Esophagus muscularis mucosa (tissue), 4 donors: ENCODE measurements around the gene ADGRV1. TPM values are rescaled to one million over a fixed set of nuclear protein-coding genes. Genes with fewer than 3 reads are reported as not detected.
"Not testable (repeated sequence)": the region's sequence is repeated elsewhere in the genome, so short reads cannot be mapped to it uniquely, and the experiment has no call there.

ENCODE experiments used
- DNase-seq: peaks from one replicate; pipeline ENCODE4 v3.0.0-alpha.2; 2017; ENCODE audit errors: extremely low spot score
- H3K27ac ChIP-seq, 4 donors: fragments of 200-600 bp; sonication (generic); replicated peaks in 1 of 4; 1 replicate in 3 of 4; 2 replicates in 1 of 4; pipeline ENCODE4 v1.5.1; 2016 to 2019; ENCODE audit warnings: mild to moderate bottlenecking in 1 of 4
- H3K27me3 ChIP-seq, 4 donors: fragments of 200-600 bp; sonication (generic); one replicate each; pipeline versions ENCODE4 v1.5.1 to v1.6.0; 2016 to 2019
- H3K36me3 ChIP-seq, 4 donors: fragments of 200-600 bp; sonication (generic); one replicate each; pipeline ENCODE4 v1.5.1; 2016 to 2019
- H3K4me1 ChIP-seq, 4 donors: fragments of 200-600 bp; sonication (generic); one replicate each; pipeline ENCODE4 v1.5.1; 2016 to 2019
- H3K4me3 ChIP-seq, 4 donors: fragments of 200-600 bp; sonication (generic); 1 replicate in 2 of 4; 2 replicates in 2 of 4; pipeline ENCODE4 v1.5.1; 2016 to 2019; ENCODE audit warnings: mild to moderate bottlenecking in 4 of 4, moderate library complexity in 1 of 4
- H3K9me3 ChIP-seq, 4 donors: fragments of 200-600 bp; sonication (generic); 1 replicate in 3 of 4; 2 replicates in 1 of 4; pipeline ENCODE4 v1.5.1; 2016 to 2019
- CTCF ChIP-seq, 3 experiments: fragments of 200-600 bp in 2 of 3; fragments of 450-650 bp in 1 of 3; sonication (generic) in 2 of 3; IDR thresholded peaks; one replicate each; pipeline ENCODE4 v1.5.1; 2017 to 2019; ENCODE audit warnings: antibody characterized with exemption in 3 of 3, mild to moderate bottlenecking in 2 of 3, moderate library complexity in 1 of 3
- EP300 ChIP-seq: sonication (generic); formaldehyde crosslinking; IDR thresholded peaks from one replicate; pipeline ENCODE4 v1.6.1; 2017; ENCODE audit warnings: antibody characterized with exemption
- POLR2A ChIP-seq: fragments of 450-650 bp; IDR thresholded peaks from one replicate; pipeline ENCODE4 v1.6.1; 2017; ENCODE audit warnings: antibody characterized with exemption, moderate library complexity, mild to moderate bottlenecking, low read depth
- POLR2AphosphoS5 ChIP-seq, 2 donors: sonication (generic); formaldehyde crosslinking; IDR thresholded peaks; one replicate each; pipeline ENCODE4 v1.6.1; 2017; ENCODE audit warnings: antibody characterized with exemption in 2 of 2
- WGBS: methylation state at CpG from one replicate; pipeline ENCODE4 v1.1.5; 2018; 5-methylcytosine and 5-hydroxymethylcytosine counted together
- intact Hi-C: fragments of 100-400 bp; cut with DNase I; formaldehyde crosslinking; loops from one replicate; pipeline ENCODE4 v1.15.1; 2023
- total RNA-seq, 4 donors: library from RNA; depleted of rRNA; stranded (reverse); fragments of >200 nt; gene quantifications; one replicate each; pipeline versions ENCODE4 v1.1.0 to v1.2.1, GENCODE V29; 2016

Gene ADGRV1
- total RNA-seq, 4 donors from 2014 or later = 0.42 to 1.4 (median 0.54) TPM

DNA sequence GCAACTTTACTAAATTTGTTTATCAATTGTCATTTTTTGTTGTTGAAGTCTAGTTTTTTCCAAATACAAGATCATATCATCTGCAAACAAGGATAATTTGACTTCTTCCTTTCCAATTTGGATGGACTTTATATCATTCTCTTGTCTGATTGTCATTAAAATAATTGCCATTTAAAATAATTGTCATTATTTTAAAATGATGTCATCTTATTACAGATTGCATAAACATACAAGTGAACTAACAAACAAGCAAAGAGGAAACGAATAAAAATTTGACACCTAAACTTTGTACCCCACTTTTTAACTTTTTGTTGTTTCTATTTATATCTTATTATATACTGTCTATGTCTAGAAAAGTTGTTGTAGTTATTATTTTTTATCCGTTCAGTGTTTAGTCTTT is 275.2 kb downstream of the ADGRV1 start:
- H3K36me3 ChIP-seq = no peaks in the 10 kb centered on the region
- H3K9me3 ChIP-seq = peaks cover 0 to 3% (median 0%) of the 10 kb centered on the region in 4 donors
- no peak for DNase-seq
- H3K27ac ChIP-seq = no peak overlapping the region
- H3K4me1 ChIP-seq = no peaks in the 10 kb centered on the region
- TF ChIP-seq POLR2A = no peak
- TF ChIP-seq POLR2AphosphoS5 (IDR thresholded peaks at IDR 0.05) = no peak
- TF ChIP-seq CTCF (IDR thresholded peaks at IDR 0.05) = no peak
- no peak for TF ChIP-seq EP300
- no peak overlapping the region for H3K4me3 ChIP-seq
- intact Hi-C loops = no loop called here
- no peaks in the 10 kb centered on the region for H3K27me3 ChIP-seq
- 81% methylated on average over 2 of the region's 2 CpGs for WGBS

DNA sequence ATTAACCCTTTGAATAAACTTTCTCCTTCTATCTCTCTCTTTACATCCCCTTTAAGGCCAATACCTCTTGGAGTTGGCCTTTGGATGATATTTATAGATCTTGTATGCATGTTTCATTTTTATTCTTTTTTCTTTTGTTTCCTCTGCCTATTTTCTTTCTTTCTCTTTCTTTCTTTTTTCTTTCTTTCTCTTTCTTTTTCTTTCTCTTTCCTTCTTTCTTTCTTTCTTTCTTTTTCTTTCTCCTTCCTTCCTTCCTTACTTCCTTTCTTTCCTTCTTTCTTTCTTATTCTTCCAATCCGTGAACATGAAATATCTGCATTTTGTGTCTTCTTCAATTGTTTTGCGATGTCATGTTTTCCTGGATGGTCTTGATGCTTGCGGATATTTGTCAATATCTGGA is 276.1 kb downstream of the ADGRV1 start:
- TF ChIP-seq EP300 (no peak), POLR2A (no peak), CTCF (IDR thresholded peaks at IDR 0.05) (no peak), POLR2AphosphoS5 (IDR thresholded peaks at IDR 0.05) (no peak)
- no peak overlapping the region for H3K27ac ChIP-seq
- H3K27me3 ChIP-seq = no peaks in the 10 kb centered on the region
- H3K9me3 ChIP-seq = peaks cover 0 to 3% (median 0%) of the 10 kb centered on the region in 4 donors
- intact Hi-C loops = no loop called here
- no peaks in the 10 kb centered on the region for H3K36me3 ChIP-seq
- no peaks in the 10 kb centered on the region for H3K4me1 ChIP-seq
- H3K4me3 ChIP-seq = no peak overlapping the region
- DNase-seq = no peak
- WGBS = 98% methylated on average over 3 of the region's 3 CpGs

GRCh38 chr5:90843443-90843842 is 284.8 kb downstream of the ADGRV1 start:
- no peak overlapping the region for H3K4me3 ChIP-seq
- no peaks in the 10 kb centered on the region for H3K27me3 ChIP-seq
- no peak for DNase-seq
- 68% methylated on average over 5 of the region's 5 CpGs for WGBS
- no peak overlapping the region for H3K27ac ChIP-seq
- intact Hi-C loops = no loop called here
- no peak for TF ChIP-seq POLR2A
- TF ChIP-seq EP300 = no peak
- no peaks in the 10 kb centered on the region for H3K9me3 ChIP-seq
- no peaks in the 10 kb centered on the region for H3K36me3 ChIP-seq
- no peaks in the 10 kb centered on the region for H3K4me1 ChIP-seq

- Histone ChIP-seq H3K9me3 (no peaks in the 10 kb centered on the region), H3K27me3 (no peaks in the 10 kb centered on the region), H3K4me1 (no peaks in the 10 kb centered on the region), H3K36me3 (no peaks in the 10 kb centered on the region), H3K4me3 (no peak overlapping the region), H3K27ac (no peak overlapping the region)
- TF ChIP-seq CTCF (IDR thresholded peaks at IDR 0.05) = no peak
- TF ChIP-seq POLR2AphosphoS5 (IDR thresholded peaks at IDR 0.05) = no peak
- TF ChIP-seq POLR2A = no peak
- no peak for TF ChIP-seq EP300
- 66% methylated on average over 5 of the region's 5 CpGs for WGBS
- no peak for DNase-seq
- intact Hi-C loops = no loop called here
Measured at GRCh38 chr5:90844931-90845330, 286.3 kb downstream of the ADGRV1 start.

GRCh38 chr5:90845723-90846554 is 287.3 kb downstream of the ADGRV1 start:
- intact Hi-C loops = no loop called here
- WGBS = 94% methylated on average over 7 of the region's 7 CpGs
- TF ChIP-seq CTCF (IDR thresholded peaks at IDR 0.05) = no peak
- no peak for TF ChIP-seq POLR2AphosphoS5 (IDR thresholded peaks at IDR 0.05)
- no peak for TF ChIP-seq EP300
- TF ChIP-seq POLR2A = no peak
- Histone ChIP-seq H3K9me3 (no peaks in the 10 kb centered on the region), H3K36me3 (no peaks in the 10 kb centered on the region), H3K27me3 (no peaks in the 10 kb centered on the region), H3K27ac (no peak overlapping the region), H3K4me3 (no peak overlapping the region), H3K4me1 (no peaks in the 10 kb centered on the region)
- DNase-seq = no peak

DNA sequence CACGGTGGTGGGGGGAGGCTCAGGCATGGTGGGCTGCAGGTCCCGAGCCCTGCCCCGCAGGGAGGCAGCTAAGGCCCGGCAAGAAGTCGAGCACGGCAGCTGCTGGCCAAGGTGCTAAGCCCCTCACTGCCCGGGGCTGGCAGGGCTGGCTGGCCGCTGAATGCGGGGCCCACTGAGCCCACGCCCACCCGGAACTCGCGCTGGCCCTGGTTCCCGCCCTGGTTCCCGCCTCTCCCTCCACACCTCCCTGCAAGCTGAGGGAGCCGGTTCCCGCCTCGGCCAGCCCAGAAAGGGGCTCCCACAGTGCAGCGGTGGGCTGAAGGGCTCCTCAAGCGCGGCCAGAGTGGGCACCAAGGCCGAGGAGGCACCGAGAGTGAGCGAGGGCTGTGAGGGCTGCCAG is 289.0 kb downstream of the ADGRV1 start:
- H3K4me3 ChIP-seq, H3K36me3 ChIP-seq, intact Hi-C loops, DNase-seq, H3K4me1 ChIP-seq, H3K27me3 ChIP-seq, H3K27ac ChIP-seq, H3K9me3 ChIP-seq: not testable (repeated sequence)
- WGBS = 96% methylated on average over 19 of the region's 24 CpGs
